ENCODE measurements around the gene SSBP2. TPM values are rescaled to one million over a fixed set of nuclear protein-coding genes. Genes with fewer than 3 reads are reported as not detected.

SSBP2 gene
- total RNA-seq, 2 donors from 2014 or later: 23.7 to 75.0 TPM

DNA sequence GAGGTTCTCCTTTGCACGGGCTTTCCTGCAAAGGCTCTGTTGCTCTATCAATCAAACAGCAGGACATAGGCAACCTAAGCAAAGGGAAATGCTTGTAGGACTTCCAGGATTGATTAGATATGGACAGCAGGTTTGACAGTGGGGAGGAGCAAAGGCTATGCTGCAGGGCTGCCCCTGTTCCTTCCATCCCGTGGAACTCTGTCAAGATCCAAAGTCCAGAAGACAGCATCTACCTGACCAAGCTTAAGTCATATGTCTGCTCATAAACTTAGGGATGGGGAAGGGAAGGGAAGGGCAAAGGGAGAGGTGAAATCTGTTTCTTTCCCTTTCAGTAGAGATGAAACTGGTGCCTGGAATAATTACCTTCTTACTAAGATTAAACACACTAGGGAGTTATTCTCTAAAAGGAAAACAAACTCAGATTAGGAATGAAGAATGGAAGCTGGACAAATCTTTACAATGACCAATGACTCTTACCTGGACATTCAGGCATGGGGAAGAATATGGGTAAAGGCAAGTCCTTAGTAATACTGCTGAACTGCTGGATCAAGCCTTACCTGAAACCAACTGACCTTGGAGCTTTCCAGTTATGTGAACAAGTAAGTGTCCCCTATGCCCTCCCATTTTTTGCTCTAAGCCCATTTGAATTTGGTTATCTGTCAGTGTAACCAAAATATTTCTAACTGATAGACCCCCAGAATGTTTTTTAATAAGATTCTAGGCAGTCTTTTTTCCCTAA is 348.5 kb downstream of the SSBP2 start:
- DNase-seq (ENCODE audit: low spot score) (no peak), ATAC-seq (ENCODE audit: insufficient number of reproducible peaks, low FRiP score, low read depth) (no peak)
- no peaks in the 10 kb centered on the region for H3K4me1 ChIP-seq (ENCODE audit: control insufficient read depth in 1 of 2, low read depth in 2 of 2)
- H3K27me3 ChIP-seq (replicated peaks; ENCODE audit: insufficient read depth): no peaks in the 10 kb centered on the region
- no peak overlapping the region for H3K27ac ChIP-seq
- TF ChIP-seq, protein P1, sequence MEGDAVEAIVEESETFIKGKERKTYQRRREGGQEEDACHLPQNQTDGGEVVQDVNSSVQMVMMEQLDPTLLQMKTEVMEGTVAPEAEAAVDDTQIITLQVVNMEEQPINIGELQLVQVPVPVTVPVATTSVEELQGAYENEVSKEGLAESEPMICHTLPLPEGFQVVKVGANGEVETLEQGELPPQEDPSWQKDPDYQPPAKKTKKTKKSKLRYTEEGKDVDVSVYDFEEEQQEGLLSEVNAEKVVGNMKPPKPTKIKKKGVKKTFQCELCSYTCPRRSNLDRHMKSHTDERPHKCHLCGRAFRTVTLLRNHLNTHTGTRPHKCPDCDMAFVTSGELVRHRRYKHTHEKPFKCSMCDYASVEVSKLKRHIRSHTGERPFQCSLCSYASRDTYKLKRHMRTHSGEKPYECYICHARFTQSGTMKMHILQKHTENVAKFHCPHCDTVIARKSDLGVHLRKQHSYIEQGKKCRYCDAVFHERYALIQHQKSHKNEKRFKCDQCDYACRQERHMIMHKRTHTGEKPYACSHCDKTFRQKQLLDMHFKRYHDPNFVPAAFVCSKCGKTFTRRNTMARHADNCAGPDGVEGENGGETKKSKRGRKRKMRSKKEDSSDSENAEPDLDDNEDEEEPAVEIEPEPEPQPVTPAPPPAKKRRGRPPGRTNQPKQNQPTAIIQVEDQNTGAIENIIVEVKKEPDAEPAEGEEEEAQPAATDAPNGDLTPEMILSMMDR (IDR thresholded peaks at IDR 0.05): no peak
- H3K9me3 ChIP-seq: no peaks in the 10 kb centered on the region
- H3K36me3 ChIP-seq: no peaks in the 10 kb centered on the region
- no peak overlapping the region for H3K4me3 ChIP-seq

DNA sequence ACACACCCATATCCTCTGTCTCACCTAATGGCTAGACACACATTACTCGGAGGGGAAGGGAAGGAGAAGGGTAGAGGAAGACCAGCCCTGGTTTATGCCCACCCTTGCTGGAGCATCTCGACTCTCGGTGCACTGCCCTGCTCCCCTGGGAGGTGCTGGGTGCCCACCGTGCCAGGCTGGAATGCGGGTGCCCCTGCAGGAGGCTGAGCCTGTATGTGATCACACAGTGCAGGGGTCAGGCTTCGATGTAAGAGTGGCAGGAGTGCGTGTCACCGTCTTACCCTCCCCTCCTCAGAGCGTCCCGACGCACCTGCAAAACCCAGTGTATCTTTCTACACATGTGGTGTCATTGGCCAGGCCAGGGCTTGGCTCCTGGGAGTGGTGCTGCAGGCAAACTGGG is 349.6 kb downstream of the SSBP2 start:
- no peak overlapping the region for H3K4me3 ChIP-seq
- ATAC-seq (ENCODE audit: insufficient number of reproducible peaks, low FRiP score, low read depth): no peak
- no peaks in the 10 kb centered on the region for H3K9me3 ChIP-seq
- no peaks in the 10 kb centered on the region for H3K27me3 ChIP-seq (replicated peaks; ENCODE audit: insufficient read depth)
- TF ChIP-seq, protein P1 (IDR thresholded peaks at IDR 0.05): no peak
- no peaks in the 10 kb centered on the region for H3K4me1 ChIP-seq (ENCODE audit: control insufficient read depth in 1 of 2, low read depth in 2 of 2)
- H3K36me3 ChIP-seq: no peaks in the 10 kb centered on the region
- no peak for DNase-seq (ENCODE audit: low spot score)
- no peak overlapping the region for H3K27ac ChIP-seq

DNA sequence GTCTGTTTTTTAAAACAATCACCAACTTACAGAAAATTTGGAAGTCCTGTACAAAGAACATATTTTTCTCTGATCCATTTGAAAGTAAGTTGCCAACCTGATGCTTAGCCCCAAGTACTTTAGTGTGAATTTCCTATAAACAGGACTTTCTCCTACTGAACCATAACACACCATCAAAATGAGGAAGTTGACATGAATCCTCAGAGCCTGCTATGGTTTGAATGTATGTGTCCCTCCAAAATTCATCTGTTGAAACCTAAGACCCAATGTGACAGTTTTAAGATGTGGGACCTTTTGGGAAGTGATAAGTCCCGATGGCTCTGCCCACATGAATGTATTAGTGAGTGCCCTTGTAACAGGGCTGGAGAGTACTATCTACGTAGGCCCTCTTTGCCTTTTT is 350.5 kb downstream of the SSBP2 start:
- H3K4me3 ChIP-seq: no peak overlapping the region
- TF ChIP-seq, protein P1 (IDR thresholded peaks at IDR 0.05): no peak
- no peak for ATAC-seq (ENCODE audit: insufficient number of reproducible peaks, low FRiP score, low read depth)
- H3K27me3 ChIP-seq (replicated peaks; ENCODE audit: insufficient read depth): no peaks in the 10 kb centered on the region
- DNase-seq (ENCODE audit: low spot score): no peak
- H3K36me3 ChIP-seq: no peaks in the 10 kb centered on the region
- H3K4me1 ChIP-seq (ENCODE audit: control insufficient read depth in 1 of 2, low read depth in 2 of 2): no peaks in the 10 kb centered on the region
- no peaks in the 10 kb centered on the region for H3K9me3 ChIP-seq
- no peak overlapping the region for H3K27ac ChIP-seq

DNA sequence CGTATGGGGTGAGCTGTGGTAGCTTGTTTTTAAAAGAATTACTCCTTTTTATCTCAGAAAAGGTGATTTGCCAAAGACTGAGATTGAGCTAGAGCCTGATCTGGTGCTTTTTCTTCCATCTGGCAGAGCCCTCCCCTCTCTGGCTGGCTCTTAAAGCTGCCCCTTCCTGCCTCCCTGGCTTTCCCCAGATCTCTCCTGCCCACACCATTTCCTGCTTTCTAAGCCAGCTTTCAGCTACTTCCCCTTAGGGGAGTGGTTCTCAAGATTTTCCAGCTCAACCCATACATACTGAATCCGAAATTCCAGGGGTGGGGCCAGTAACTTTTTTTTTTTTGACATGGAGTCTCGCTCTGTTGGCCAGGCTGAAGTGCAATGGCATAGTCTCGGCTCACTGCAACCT is 352.2 kb downstream of the SSBP2 start:
- TF ChIP-seq, protein P1 (IDR thresholded peaks at IDR 0.05): no peak
- ATAC-seq (ENCODE audit: insufficient number of reproducible peaks, low FRiP score, low read depth) (no peak), DNase-seq (ENCODE audit: low spot score) (no peak)
- Histone ChIP-seq H3K27me3 (replicated peaks; ENCODE audit: insufficient read depth) (no peaks in the 10 kb centered on the region), H3K27ac (no peak overlapping the region), H3K9me3 (no peaks in the 10 kb centered on the region), H3K36me3 (no peaks in the 10 kb centered on the region), H3K4me3 (no peak overlapping the region), H3K4me1 (ENCODE audit: control insufficient read depth in 1 of 2, low read depth in 2 of 2) (peaks cover under 1 to 7% of the 10 kb centered on the region in 2 donors)

DNA sequence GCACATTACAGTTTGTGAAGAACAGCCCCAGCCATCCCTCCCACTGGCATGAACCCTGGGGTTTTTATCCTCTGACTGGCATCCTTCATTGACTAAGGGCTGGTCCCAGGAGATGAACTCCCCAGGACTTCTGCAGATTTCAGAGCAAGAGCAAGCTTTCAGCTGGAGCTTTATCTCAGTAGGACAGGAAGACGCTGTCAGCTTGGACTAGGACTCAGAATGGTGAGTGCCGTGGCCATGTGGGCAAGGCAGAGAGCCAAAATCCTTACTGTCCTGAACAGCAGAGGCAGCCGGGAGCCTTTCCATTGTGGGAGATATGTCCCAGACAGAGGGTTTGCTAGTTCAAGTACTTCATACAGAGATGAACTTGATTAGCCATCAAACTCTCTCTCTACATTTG is 353.7 kb downstream of the SSBP2 start:
- Histone ChIP-seq H3K4me1 (ENCODE audit: control insufficient read depth in 1 of 2, low read depth in 2 of 2) (peaks cover 6 to 12% of the 10 kb centered on the region in 2 donors), H3K36me3 (no peaks in the 10 kb centered on the region), H3K27ac (no peak overlapping the region), H3K4me3 (no peak overlapping the region), H3K9me3 (no peaks in the 10 kb centered on the region), H3K27me3 (replicated peaks; ENCODE audit: insufficient read depth) (no peaks in the 10 kb centered on the region)
- DNase-seq (ENCODE audit: low spot score) (no peak), ATAC-seq (ENCODE audit: insufficient number of reproducible peaks, low FRiP score, low read depth) (no peak)
- TF ChIP-seq, protein P1 (IDR thresholded peaks at IDR 0.05): no peak

Data from thoracic aorta (tissue), 2 donors.